SK-MEL-5 (cell line): ENCODE results near the gene ZNF420. TPM values are rescaled to one million over a fixed set of nuclear protein-coding genes. Genes with fewer than 3 reads are reported as not detected.
"Not testable (repeated sequence)": the region's sequence is repeated elsewhere in the genome, so short reads cannot be mapped to it uniquely, and the experiment has no call there.

ENCODE experiments used
- DNase-seq: peaks from one replicate; pipeline ENCODE4 v3.0.0-alpha.2; 2016; ENCODE audit warnings: low read depth, low spot score
- in situ Hi-C: cut with HindIII; loops from 2 replicates; pipeline ENCODE4 v1.10.0; 2016; ENCODE audit warnings: low sequenced_read_pairs, high pct_unique_total_duplicates, low pct_unique_long_range_greater_than_20kb
- polyA plus RNA-seq, 2 experiments: library from polyadenylated mRNA; depleted of rRNA; stranded (reverse); fragments of >200 nt; gene quantifications; 2 replicates each; pipeline ENCODE4 v1.2.3, GENCODE V29; 2015
- total RNA-seq: library from RNA; depleted of rRNA; stranded (reverse); fragments of >200 nt; shearing (Covaris generic); gene quantifications from 2 replicates; pipeline ENCODE4 v1.2.3, GENCODE V29; 2014; rRNA removed

The ZNF420 gene
- 8.1 and 8.2 TPM in 2 replicates for total RNA-seq
- 3.1 TPM in 2 replicates for polyA plus RNA-seq (2015; cell fraction: cytosol; rRNA removed)
- 3.1 and 6.9 TPM in 2 replicates for polyA plus RNA-seq (2015; cell fraction: nucleus; rRNA removed)

DNA sequence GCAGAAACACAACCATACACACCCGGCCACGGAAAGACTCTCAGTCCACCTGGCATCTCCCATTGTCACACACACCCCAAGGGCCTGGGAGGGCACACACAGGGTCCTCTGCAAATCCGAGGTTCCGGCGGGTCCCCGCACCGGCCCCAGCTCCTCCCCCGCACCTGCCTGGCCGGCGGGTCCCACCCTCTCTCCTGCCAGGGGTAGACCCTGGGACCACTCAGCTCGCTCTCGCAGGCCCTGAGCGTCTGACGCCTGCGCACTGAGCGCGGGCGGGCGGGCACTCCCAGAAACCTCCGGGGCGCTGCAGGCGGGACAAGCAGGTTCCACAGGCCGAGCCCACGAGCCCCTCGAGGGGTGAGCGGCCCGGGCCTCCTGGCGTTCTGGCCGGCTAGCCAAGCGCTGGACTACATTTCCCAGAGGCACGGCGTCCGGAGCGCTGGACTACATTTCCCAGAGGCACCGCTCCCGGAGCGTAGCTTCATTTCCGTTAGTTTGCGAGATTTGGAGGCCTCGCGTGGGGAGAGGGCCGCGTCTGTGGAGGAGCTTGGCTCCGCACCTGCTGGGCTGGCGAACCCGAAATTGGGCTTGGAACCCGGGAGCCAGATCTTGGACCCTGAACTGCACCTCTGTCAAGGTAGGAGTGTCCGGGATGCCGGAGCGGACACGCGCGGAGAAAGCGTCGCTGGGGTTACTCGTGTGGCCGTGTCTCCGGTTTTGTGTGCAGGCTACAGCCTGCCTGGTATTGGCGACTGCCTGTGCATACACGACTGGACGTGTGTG is at the start of gene ZNF420:
Gene ZNF420, plus strand, starts transcription at position 500 of the 783 bp plus-strand sequence. CDS start 10,686 bp downstream, outside the sequence.
- in situ Hi-C loops: no loop called here
- DNase-seq: peak; percentile 92

DNA sequence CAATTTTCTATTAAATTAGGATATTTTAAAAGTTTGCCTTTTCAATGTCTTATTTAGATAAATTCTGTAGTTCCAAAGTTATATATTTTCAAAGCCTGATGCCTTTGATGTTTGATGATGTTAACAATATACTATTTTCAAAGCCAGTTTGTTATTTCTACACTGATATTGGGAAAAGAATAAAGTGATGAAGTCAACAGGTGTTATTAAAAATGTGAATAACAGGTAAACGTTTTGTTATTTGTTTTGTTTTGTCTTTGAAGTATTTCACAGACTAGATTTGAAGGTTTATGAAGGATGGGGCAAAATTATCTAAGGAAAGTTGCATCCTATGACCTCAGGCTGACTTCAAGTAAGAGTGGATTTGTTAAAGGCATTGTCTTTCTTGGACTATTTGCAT is 33.1 kb upstream of the ZNF420 start:
- DNase-seq: no peak
- in situ Hi-C loops: no loop called here

DNA sequence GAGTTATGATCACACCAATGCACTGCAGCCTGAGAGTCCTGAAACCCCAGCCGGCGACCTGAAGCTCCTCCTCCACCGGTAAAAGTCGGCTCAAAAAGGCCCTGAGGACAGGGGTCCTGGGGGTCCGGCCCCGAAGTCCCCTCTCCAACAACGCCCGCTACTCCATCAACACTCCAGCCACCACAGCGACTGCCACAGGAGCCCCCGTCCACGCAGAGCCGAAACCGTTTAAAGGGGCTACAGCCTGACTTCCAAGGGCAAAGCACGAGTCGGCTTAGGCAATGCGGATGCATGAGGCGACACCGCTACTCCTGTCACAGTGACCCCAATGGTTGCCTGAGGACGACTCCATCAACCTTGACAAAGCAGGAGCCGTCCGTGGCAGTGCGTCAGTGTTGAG is 22.9 kb upstream of the ZNF420 start:
- in situ Hi-C loops: no loop called here
- no peak for DNase-seq

DNA sequence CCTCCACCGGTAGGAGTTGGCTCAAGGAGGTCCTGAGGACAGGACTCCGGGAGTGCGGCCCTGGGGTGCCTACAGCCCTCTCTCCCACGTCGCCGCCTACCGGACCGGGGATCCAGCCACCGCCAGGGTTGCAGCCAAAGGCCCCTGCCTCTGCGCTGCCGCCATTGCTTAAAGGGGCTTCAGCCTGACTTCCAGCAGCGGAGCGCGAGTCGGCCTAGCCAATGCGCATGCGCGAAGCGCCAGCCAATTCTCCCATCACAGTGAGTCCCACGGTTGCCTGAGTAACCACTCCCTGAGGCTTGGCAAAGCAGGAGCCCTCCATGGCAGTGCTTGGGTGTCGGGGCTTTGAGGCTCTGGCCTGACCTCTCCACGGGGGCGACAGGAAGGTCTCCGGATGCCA is 21.5 kb upstream of the ZNF420 start:
- in situ Hi-C loops: no loop called here
- no peak for DNase-seq

DNA sequence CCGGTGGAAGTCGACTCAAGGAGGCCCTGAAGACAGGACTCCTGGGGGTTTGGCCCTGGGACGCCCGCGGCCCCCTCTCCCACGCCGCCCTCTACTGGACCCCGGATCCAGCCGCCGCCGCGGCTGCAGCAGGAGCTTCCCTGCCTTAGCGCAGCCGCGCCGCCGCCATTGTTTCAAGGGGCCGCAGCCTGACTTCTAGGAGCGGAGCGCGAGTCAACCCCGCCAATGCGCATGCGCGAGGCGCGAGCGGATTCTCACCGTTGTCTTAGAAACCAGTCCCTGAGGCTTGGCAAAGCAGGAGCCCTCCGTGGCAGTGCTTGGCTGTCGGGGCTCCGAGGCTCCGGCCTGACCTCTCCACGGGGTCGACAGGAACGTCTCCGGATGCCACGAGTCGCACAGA is 19.1 kb upstream of the ZNF420 start:
- no peak for DNase-seq
- in situ Hi-C loops: no loop called here

DNA sequence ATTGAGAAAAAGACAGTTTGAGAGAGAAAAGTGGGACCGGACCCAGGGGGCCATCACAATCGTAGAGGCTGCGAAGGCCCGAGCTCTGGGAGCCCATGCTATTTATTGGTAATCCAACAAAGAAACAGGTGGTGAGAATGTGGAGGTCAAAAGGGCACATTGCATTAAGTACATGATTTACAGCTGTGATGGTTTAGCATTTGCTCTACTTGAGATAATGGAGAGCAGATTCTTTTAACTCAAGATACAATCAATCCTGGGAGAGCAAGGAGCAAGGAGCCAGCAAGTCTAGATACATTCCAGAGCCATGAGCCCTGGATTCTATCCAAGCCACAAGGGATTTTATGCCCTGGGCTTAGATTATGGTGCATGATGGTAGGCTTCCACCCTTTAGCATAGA is 13.3 kb upstream of the ZNF420 start:
- DNase-seq, in situ Hi-C loops: not testable (repeated sequence)

DNA sequence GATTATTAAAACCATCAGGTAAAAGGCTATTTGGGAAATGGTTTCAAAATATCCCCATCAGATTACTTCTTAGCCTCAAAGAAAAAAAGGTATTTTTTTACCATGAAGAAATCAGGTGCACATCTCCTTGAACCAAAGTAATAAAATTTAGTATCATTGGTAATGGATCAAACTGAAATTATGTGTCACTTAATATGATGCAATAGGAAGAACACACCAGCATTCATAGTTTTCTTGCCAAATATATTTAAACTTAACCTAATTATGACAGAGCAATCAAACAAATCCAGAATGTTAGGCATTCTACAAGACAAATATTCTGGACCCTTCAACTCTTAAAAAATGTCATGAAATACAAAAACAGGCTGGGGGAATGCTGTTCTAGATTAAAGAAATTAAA is 4.1 kb upstream of the ZNF420 start:
- DNase-seq: no peak
- in situ Hi-C loops: no loop called here

DNA sequence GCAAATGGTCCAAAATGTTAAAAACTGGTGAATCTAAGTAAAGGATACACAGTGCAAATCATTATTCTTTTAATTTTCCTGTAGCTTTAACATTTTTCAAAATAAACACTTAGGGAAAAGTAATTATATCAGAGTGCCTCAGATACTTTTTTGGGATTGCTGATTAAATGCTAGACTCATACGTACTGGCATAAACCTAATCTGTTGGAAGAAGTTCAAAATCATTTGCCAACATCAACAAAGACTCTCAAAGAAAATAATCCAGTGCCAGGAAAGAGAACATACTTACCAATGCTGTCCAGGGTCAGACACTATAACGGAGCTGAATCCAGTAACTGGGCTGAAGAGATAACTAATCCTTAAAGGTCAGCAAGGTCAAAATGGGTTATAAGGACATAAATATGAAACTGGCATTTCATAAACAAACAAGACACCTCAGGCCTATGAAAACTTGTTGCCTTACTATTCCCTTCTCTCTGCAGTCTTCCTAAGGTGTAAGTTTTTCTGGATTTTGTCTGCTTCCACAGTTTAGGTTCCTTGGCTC is 3.3 kb upstream of the ZNF420 start:
- DNase-seq: no peak
- in situ Hi-C loops: no loop called here

DNA sequence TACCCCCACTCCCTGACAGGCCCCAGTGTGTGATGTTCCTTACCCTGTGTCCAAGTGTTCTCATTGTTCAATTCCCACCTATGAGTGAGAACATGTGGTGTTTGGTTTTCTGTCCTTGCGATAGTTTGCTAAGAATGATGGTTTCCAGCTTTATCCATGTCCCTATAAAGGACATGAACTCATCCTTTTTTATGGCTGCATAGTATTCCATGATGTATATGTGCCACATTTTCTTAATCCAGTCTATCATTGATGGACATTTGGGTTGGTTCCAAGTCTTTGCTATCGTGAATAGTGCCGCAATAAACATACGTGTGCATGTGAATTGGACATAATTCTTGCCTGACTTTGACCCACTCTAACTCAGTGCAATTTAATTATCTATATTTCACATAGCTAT is 1.7 kb upstream of the ZNF420 start:
- in situ Hi-C loops: not testable (repeated sequence)

DNA sequence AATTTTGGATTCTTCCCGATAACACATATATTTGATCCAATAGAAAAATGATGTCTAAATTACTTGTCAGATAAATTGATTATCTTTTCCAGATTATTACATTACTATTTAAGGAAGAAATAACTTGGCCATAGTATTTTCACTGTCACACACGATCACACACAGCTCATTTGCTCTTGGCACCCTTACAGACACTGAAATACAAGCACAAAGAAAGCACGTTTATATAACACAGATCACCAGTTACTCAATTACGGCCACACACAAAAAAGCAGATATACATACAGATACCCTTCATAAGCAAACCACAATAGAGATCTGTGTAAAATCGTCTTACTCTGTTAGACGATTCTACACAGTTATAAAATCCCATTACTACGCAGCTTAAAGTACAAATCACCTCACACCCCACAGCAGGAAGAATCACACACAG is 716 bp upstream of the ZNF420 start:
- in situ Hi-C loops: no loop called here
- no peak for DNase-seq

More for the DNA sequence above, 1.7 kb upstream of the ZNF420 start:
- DNase-seq: not testable (repeated sequence)

DNA sequence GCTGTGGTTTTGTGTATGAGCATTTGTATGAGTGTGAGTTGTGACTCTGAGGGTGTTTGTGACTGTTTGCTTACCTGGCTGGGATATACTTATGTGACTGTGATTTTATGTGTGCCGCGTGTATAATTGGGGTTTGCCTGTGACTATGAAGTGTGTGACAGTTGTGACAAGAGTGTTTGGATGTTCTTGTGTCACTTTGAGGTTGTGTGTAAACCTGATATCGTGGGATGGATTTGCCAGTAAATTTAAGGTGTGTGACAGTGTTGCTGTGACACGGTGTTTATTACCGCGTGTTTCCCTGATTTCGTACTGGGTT is 442 bp downstream of the ZNF420 start:
- no peak for DNase-seq
- in situ Hi-C loops: no loop called here

DNA sequence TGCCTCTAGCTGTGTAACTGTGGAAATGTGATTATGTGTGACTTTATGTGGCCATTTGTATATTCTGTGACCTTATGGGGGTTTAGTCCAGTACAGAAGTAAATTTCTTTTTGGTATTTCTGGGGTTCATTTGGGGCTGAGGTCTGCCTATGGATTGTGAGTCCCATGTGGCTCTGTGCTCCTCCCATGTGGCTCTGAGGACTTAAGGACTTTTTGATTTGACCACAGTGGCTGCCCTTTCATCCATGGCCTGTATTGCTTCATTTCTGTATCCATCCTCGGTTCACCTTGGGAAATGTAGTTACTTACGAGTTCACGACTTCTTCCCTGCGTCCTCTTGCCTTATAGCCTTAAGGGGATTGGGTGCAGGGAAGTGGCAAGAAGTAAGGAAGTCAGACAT is 1.0 kb downstream of the ZNF420 start:
- in situ Hi-C loops: no loop called here

DNA sequence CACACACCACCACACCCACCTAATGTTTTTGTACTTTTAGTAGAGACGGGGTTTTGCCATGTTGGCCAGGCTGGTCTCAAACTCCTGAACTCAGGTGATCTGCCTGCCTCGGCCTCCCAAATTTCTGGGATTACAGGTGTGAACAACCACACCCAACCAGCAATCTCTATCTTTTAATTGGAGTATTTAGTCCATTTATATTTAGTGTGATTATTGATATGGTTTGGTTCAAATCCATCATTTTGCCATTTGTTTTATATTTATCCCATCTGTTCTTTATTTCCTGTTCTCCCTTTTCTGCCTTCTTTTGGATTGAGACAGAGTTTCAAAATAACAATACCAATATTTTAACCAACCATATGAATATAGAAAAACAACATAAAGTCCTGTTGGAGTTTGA is 4.1 kb downstream of the ZNF420 start:
- DNase-seq: no peak
- in situ Hi-C loops: no loop called here

More for the DNA sequence above, 1.0 kb downstream of the ZNF420 start:
- DNase-seq: no peak

DNA sequence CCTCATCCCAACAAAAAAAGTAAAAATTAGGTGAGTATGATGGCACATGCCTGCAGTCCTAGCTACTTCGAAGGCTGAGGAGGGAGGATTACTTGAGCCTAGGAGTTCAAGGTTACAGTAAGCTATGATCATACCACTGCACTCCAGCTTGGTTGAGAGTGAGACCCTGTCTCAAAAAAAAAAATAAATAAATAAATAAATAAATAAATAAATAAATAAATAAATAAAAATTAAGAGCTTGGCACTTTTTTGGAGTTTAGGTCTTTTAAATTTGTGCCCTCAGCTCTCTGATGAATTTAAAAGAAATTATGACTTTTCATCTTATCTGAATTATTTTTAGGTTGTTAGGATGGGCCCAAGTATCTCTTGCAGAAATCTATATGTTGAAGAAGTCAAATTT is 8.9 kb downstream of the ZNF420 start:
- in situ Hi-C loops: no loop called here
- DNase-seq: no peak

DNA sequence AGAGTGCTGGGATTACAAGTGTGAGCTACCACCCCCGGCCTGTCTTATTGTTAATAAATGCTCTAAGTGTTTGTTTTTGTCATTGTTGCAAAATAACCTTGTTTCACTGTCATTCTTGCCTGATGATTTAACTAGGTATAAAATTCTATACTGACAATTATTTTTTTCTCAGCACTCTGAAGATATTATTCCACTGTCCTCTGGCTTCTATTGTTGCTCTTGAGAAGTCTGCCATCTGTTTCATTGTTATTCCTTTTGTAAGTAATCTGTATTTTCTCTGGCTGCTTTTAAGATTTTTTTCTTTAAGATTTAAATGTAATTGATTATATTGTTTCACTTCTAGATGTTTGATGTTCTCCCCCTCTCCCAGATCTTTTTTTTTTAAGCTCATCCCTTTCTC is 17.6 kb downstream of the ZNF420 start:
- no peak for DNase-seq
- in situ Hi-C loops: no loop called here

DNA sequence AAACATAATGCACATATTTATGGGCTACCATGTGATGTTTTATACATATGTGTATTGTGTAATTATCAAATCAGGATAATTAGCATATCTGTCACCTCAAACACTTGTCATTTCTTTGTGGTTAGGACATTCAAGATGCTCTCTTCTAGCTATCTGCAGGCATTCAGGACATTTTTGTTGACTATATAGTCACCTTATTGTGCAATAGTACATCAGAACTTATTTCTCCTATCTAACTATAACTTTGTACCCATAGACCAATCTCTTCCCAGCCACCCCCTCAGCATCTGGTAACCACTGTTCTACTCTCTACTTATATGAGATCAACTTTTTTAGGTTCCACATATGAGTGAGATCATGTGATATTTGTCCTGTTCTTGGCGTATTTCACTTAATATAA is 20.3 kb downstream of the ZNF420 start:
- DNase-seq: no peak
- in situ Hi-C loops: no loop called here

DNA sequence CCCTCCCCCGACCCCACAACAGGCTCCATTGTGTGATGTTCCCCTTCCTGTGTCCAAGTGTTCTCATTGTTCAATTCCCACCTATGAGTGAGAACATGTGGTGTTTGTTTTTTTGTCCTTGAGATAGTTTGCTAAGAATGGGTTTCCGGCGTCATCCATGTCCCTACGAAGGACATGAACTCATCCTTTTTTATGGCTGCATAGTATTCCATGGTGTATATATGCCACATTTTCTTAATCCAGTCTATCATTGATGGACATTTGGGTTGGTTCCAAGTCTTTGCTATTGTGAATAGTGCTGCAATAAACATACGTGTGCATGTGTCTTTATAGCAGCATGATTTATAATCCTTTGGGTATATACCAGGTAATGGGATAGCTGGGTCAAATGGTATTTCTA is 25.9 kb downstream of the ZNF420 start:
- in situ Hi-C loops, DNase-seq: not testable (repeated sequence)

DNA sequence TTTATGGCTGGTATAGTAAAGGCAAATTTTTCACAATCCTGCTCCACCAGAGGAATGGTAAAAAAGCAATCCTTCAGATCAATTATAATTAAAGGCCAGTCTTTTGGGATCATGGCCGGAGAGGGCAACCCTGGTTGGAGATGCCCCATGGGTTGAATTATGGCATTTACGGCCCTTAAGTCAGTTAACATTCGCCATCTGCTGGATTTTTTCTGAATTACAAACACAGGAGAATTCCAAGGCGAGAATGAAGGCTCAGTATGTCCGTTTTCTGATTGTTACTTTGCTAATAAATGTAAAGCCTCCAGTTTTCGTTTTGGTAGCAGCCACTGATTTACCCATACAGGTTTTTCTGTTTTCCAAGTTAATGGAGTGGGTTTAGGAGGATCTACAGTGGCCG is 33.5 kb downstream of the ZNF420 start:
- in situ Hi-C loops: not testable (repeated sequence)
- peak; percentile 51 for DNase-seq

DNA sequence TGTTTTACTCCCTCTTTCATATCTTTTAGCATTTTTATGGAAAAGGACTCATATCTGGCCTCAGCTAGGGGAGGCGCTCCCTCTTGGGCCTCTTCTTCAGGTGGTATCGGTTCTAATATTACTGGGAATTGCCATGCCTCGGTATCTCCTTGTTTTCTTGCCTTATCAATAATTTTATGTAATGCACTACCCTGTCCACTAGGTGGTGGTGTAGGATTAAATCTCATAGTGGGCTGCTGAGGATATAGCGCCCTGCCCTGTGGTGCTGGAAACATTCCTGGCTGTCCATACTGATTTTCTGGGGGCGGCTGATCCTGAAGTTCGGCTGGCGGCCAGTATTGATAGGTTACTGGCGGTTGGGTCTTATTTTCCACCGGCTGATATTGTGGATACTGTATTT is 35.8 kb downstream of the ZNF420 start:
- in situ Hi-C loops: no loop called here

More for the DNA sequence above, 35.8 kb downstream of the ZNF420 start:
- DNase-seq: peak; percentile 7
